ENCODE data around the gene SHISA6. TPM values are rescaled to one million over a fixed set of nuclear protein-coding genes. Genes with fewer than 3 reads are reported as not detected.

Gene SHISA6
- total RNA-seq, 3 donors from 2014 or later, result 0.20 to 0.77 (median 0.73) TPM

- Histone ChIP-seq H3K4me3 (no peak overlapping the region), H3K9me3 (no peaks in the 10 kb centered on the region), H3K4me1 (ENCODE audit: low read depth) (no peaks in the 10 kb centered on the region), H3K36me3 (ENCODE audit: low read depth) (no peaks in the 10 kb centered on the region)
- DNase-seq (no peak), ATAC-seq (no peak)
- intact Hi-C loops (cut with DNase I, micrococcal nuclease), result no loop called here
- TF ChIP-seq CTCF (IDR thresholded peaks at IDR 0.05), result no peak
Measured at GRCh38 chr17:11324846-11325420, 83.9 kb downstream of the SHISA6 start.

DNA sequence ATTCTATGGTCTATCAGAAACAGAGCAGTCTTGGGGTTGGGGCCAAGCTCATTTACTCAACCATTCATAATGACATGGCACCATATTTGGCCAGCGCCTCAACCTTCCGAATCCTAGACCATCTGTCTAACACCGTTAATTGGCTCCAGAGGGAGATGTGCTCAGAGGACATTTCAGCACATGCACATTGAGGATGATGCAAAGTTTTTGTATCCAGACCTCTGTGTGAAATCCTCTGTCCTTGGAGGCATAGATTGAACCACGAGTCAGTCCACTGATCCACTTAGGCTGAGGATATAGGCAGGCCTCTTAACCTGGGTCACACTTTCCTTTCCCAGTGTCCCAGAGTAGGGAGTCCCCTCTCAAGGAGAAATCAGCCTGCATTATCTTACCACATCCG lies 85.5 kb downstream of the SHISA6 start:
- ATAC-seq, result no peak
- TF ChIP-seq CTCF (IDR thresholded peaks at IDR 0.05), result no peak
- H3K9me3 ChIP-seq, result no peaks in the 10 kb centered on the region
- no peak overlapping the region for H3K4me3 ChIP-seq
- H3K4me1 ChIP-seq (ENCODE audit: low read depth), result no peaks in the 10 kb centered on the region
- no peaks in the 10 kb centered on the region for H3K36me3 ChIP-seq (ENCODE audit: low read depth)
- no peak for DNase-seq
- intact Hi-C loops (cut with DNase I, micrococcal nuclease), result no loop called here

- ATAC-seq (no peak), DNase-seq (no peak)
- H3K9me3 ChIP-seq, result no peaks in the 10 kb centered on the region
- intact Hi-C loops (cut with DNase I, micrococcal nuclease), result no loop called here
- no peaks in the 10 kb centered on the region for H3K36me3 ChIP-seq (ENCODE audit: low read depth)
- no peaks in the 10 kb centered on the region for H3K4me1 ChIP-seq (ENCODE audit: low read depth)
- no peak overlapping the region for H3K4me3 ChIP-seq
- no peak for TF ChIP-seq CTCF (IDR thresholded peaks at IDR 0.05)
Measured at GRCh38 chr17:11328770-11329169, 87.8 kb downstream of the SHISA6 start.

DNA sequence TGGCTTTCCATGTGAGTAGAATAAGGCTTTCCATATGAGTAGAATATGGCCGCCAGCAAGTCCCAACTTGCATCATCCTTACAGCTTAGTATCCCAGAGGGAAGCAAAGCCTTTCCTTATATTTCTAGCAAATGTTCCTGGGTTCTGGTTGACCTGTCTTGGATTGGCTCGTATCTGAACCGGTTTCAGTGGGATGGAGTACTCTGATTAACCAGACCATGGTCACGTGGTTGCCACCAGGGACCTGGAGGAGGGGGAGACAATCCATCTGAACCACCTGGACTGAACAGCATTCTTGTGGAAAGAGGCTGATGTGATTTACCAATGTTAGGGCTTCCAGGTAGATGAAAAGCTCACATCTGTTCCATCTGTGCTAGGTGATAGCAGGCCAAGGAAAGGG lies 89.0 kb downstream of the SHISA6 start:
- no peaks in the 10 kb centered on the region for H3K9me3 ChIP-seq
- no peak overlapping the region for H3K4me3 ChIP-seq
- no peak for ATAC-seq
- no peaks in the 10 kb centered on the region for H3K36me3 ChIP-seq (ENCODE audit: low read depth)
- H3K4me1 ChIP-seq (ENCODE audit: low read depth), result no peaks in the 10 kb centered on the region
- intact Hi-C loops (cut with DNase I, micrococcal nuclease), result no loop called here
- TF ChIP-seq CTCF (IDR thresholded peaks at IDR 0.05), result no peak
- no peak for DNase-seq

DNA sequence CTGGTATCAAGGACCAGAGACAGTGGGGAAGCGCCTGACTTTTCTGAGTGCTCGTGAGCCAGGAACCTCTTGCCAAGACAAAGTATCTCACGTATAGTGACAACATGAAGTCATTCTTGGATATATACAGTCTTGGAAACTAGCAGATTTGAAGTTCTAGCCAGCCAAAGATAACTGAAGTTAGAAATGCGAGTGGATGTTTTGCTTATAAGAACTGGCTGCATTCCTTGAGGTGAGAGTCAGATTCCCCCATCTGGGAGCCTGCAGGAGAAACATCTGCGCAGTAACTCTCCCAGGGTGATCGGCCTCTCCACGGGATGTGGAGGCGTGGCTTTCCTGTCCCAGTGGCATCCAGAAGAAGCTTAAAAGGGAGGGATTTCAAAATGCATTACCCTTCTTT lies 89.8 kb downstream of the SHISA6 start:
- no peak for TF ChIP-seq CTCF (IDR thresholded peaks at IDR 0.05)
- Histone ChIP-seq H3K4me3 (no peak overlapping the region), H3K9me3 (no peaks in the 10 kb centered on the region), H3K36me3 (ENCODE audit: low read depth) (no peaks in the 10 kb centered on the region), H3K4me1 (ENCODE audit: low read depth) (no peaks in the 10 kb centered on the region)
- ATAC-seq, result no peak
- DNase-seq, result no peak
- intact Hi-C loops (cut with DNase I, micrococcal nuclease), result no loop called here

All from mucosa of descending colon (tissue), 3 donors.